Measurements from ENCODE around the gene RIT1.

The RIT1 gene

DNA sequence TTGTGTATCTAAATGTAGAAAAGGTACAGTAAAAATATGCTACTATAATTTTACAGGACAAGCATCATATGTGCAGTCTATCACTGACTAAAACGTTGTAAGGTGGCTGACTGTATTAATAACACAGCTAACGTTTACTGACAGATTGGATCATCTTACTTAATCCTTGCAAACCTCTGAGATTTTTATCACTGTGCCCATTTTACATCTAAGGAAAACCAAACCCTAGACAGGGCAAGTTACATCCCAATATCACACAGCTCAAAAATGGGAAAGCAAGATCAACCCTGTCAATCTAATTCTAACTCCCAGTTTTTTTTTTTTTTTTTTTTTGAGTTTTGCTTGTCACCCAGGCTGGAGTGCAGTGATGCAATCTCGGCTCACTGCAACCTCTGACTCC, 7.5 kb upstream of the RIT1 start:
- DNase-seq (ENCODE audit: low read depth), result no peak
- TF ChIP-seq POLR2A (IDR thresholded peaks at IDR 0.05; ENCODE audit: extremely low read depth, insufficient read length), result no peak
- TF ChIP-seq MAX (IDR thresholded peaks at IDR 0.05; ENCODE audit: low read depth, low read length), result no peak
- TF ChIP-seq, protein P1, sequence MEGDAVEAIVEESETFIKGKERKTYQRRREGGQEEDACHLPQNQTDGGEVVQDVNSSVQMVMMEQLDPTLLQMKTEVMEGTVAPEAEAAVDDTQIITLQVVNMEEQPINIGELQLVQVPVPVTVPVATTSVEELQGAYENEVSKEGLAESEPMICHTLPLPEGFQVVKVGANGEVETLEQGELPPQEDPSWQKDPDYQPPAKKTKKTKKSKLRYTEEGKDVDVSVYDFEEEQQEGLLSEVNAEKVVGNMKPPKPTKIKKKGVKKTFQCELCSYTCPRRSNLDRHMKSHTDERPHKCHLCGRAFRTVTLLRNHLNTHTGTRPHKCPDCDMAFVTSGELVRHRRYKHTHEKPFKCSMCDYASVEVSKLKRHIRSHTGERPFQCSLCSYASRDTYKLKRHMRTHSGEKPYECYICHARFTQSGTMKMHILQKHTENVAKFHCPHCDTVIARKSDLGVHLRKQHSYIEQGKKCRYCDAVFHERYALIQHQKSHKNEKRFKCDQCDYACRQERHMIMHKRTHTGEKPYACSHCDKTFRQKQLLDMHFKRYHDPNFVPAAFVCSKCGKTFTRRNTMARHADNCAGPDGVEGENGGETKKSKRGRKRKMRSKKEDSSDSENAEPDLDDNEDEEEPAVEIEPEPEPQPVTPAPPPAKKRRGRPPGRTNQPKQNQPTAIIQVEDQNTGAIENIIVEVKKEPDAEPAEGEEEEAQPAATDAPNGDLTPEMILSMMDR (IDR thresholded peaks at IDR 0.05; ENCODE audit: low read depth, low read length), result no peak
- TF ChIP-seq MYC (IDR thresholded peaks at IDR 0.05; ENCODE audit: low read depth, low read length), result no peak
- no peak overlapping the region for H3K4me3 ChIP-seq (ENCODE audit: low read depth, low read length)

DNA sequence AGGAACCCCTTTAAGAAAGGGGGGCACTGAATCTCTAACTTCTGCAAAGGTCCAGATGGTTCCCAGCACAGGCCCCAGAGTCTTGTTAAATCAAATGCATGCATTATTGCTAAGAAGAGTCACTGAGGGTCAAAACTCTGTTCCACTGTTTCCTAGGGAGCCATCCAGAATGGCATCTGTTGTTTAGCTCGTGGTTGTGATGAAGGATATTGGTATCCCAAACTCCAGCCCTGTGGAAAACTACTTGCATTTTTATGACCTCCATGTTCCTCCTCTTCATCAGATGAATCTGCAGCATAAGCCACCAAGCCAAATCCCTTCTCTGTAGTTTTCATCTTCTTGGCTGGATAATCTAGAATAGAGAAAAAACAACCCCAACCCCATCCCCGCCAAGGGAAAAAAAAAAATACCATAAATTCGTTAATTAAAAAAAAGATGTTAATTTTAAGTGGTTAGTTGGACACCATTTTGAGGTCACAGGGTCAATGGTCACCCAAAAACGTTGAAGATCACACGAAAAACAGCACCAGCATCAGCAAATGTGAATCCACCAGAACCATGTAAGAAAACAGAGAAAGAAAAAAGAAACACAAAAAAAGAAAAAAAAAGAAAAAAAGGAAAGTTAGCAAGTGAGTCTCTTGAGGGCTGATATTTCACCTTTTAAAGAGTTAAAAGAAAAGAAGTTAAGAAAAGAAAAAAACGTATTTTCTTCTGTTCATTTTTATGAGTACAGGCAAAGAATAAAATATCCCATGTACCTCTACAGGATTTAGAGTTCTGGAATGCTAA, 3.0 kb upstream of the RIT1 start:
- DNase-seq (ENCODE audit: low read depth), result no peak
- H3K4me3 ChIP-seq (ENCODE audit: low read depth, low read length), result no peak overlapping the region
- TF ChIP-seq MYC (IDR thresholded peaks at IDR 0.05; ENCODE audit: low read depth, low read length), result no peak

DNA sequence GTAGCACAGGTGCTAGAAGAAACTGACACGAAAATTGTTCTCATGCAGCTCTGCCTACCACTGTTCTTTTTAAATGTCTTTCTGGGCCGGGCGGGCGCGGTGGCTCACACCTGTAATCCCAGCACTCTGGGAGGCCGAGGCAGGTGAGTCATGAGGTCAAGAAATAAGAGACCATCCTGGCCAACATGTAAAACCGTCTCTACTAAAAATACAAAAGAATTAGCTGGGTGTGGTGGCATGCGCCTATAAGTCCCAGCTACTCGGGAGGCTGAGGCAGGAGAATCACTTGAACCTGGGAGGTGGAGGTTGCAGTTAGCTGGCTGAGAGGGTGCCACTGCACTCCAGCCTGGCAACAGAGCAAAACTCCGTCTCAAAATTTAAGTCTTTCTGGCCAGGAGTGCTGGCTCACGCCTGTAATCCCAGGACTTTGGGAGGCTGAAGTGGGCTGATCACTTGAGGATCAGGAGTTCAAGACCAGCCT, 947 bp upstream of the RIT1 start:
- DNase-seq (ENCODE audit: low read depth), result no peak
- no peak for TF ChIP-seq POLR2A (IDR thresholded peaks at IDR 0.05; ENCODE audit: extremely low read depth, insufficient read length)
- TF ChIP-seq MYC (IDR thresholded peaks at IDR 0.05; ENCODE audit: low read depth, low read length), result no peak
- no peak for TF ChIP-seq MAX (IDR thresholded peaks at IDR 0.05; ENCODE audit: low read depth, low read length)
- TF ChIP-seq, protein P1 (IDR thresholded peaks at IDR 0.05; ENCODE audit: low read depth, low read length), result no peak
- H3K4me3 ChIP-seq (ENCODE audit: low read depth, low read length), result peak overlapping the region; percentile 75

DNA sequence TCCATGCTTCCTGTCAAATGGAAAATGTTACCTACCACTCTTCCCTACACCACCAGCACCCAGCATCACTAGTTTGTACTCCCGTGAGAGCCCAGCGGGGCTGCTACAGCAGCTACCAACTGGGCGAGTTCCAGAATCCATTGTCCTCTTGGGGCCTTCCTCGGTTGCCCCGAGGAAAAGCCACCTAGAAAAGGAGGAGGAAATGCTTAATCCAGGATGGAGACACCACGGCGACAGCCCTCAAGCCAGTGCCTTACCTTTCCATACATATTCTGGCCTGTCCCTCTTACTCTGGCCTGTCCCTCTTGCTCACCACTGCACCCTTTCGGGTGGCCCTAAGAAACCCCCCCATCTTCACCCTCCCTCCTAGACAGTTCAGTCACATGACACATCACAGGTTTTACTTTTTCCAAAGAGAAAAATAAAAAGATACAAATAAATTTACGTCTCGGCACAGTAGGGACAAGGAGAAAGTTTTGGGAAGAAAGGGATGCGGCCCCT, 478 bp downstream of the RIT1 start:
- peak overlapping the region; percentile 75 for H3K4me3 ChIP-seq (ENCODE audit: low read depth, low read length)
- peak; percentile 27 for DNase-seq (ENCODE audit: low read depth)
- TF ChIP-seq, protein P1 (IDR thresholded peaks at IDR 0.05; ENCODE audit: low read depth, low read length), result no peak
- TF ChIP-seq MAX (IDR thresholded peaks at IDR 0.05; ENCODE audit: low read depth, low read length), result no peak
- TF ChIP-seq POLR2A (IDR thresholded peaks at IDR 0.05; ENCODE audit: extremely low read depth, insufficient read length), result no peak
- TF ChIP-seq MYC (IDR thresholded peaks at IDR 0.05; ENCODE audit: low read depth, low read length), result no peak

DNA sequence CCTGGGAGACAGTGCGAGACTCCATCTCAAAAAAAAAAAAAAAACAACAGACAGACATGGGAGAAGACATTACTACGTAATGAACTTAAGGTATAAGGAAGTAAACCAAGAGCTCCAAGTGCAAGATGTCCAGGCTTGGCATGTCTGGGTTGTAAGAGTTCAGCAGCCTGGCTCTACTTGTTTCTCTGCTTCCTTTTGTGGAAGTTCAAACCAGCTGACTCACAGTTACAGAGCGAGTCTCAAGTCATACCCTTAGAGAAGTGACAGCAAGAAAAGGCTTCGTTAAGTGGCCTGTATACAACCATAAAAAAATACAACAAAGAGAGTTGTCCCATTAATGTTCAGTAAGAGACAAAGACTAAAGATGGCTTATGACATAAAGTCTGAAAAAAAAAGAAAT, 1.3 kb downstream of the RIT1 start:
- no peak overlapping the region for H3K4me3 ChIP-seq (ENCODE audit: low read depth, low read length)
- TF ChIP-seq POLR2A (IDR thresholded peaks at IDR 0.05; ENCODE audit: extremely low read depth, insufficient read length), result no peak
- TF ChIP-seq, protein P1 (IDR thresholded peaks at IDR 0.05; ENCODE audit: low read depth, low read length), result no peak
- TF ChIP-seq MYC (IDR thresholded peaks at IDR 0.05; ENCODE audit: low read depth, low read length), result no peak
- TF ChIP-seq MAX (IDR thresholded peaks at IDR 0.05; ENCODE audit: low read depth, low read length), result no peak
- peak; percentile 65 for DNase-seq (ENCODE audit: low read depth)

GRCh38 chr1:155904261-155904660, 6.9 kb downstream of the RIT1 start:
- no peak overlapping the region for H3K4me3 ChIP-seq (ENCODE audit: low read depth, low read length)
- TF ChIP-seq MAX (IDR thresholded peaks at IDR 0.05; ENCODE audit: low read depth, low read length), result no peak
- TF ChIP-seq, protein P1 (IDR thresholded peaks at IDR 0.05; ENCODE audit: low read depth, low read length), result no peak
- no peak for TF ChIP-seq MYC (IDR thresholded peaks at IDR 0.05; ENCODE audit: low read depth, low read length)
- TF ChIP-seq POLR2A (IDR thresholded peaks at IDR 0.05; ENCODE audit: extremely low read depth, insufficient read length), result no peak
- no peak for DNase-seq (ENCODE audit: low read depth)

Measured in NB4 (cell line).